Measurements from ENCODE around the gene CHMP2A.

DNA sequence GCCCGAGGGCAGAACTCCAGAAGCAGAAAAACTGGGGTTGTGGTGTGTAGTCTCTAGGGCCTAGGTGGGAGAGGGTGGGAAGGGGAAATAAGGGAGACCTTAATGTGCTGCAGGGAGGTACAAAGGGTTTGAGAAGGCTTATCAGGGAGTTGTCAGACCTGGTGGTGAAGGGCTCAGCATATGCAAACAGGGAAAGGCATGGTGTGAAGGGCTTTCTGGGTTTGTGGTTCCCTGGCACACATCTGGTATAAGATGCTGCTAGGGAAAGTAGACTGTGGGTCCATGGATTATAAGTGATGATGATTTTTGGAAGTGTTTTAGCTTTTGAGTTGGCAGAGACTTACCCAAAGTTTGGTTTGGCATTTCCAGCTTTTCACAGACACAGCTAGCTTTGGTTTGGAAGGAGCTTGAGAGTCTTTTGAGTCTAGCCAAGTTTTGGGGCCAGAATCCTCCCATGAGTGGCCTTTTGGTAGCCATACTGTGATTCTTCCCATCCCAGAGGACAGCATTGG lies 8.8 kb downstream of the CHMP2A start:
- TF ChIP-seq, protein P1, sequence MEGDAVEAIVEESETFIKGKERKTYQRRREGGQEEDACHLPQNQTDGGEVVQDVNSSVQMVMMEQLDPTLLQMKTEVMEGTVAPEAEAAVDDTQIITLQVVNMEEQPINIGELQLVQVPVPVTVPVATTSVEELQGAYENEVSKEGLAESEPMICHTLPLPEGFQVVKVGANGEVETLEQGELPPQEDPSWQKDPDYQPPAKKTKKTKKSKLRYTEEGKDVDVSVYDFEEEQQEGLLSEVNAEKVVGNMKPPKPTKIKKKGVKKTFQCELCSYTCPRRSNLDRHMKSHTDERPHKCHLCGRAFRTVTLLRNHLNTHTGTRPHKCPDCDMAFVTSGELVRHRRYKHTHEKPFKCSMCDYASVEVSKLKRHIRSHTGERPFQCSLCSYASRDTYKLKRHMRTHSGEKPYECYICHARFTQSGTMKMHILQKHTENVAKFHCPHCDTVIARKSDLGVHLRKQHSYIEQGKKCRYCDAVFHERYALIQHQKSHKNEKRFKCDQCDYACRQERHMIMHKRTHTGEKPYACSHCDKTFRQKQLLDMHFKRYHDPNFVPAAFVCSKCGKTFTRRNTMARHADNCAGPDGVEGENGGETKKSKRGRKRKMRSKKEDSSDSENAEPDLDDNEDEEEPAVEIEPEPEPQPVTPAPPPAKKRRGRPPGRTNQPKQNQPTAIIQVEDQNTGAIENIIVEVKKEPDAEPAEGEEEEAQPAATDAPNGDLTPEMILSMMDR (conservative IDR thresholded peaks at IDR 0.05; ENCODE audit: low read depth in 2 of 2) = no peak
- TF ChIP-seq POLR2AphosphoS5 (IDR thresholded peaks at IDR 0.05; ENCODE audit: low read depth) = no peak
- TF ChIP-seq EZH2 (IDR thresholded peaks at IDR 0.05; ENCODE audit: low read depth, unreplicated experiment) = no peak
- TF ChIP-seq EZH2phosphoT487 (IDR thresholded peaks at IDR 0.05; ENCODE audit: unreplicated experiment) = no peak
- no peak for TF ChIP-seq REST (IDR thresholded peaks at IDR 0.05; ENCODE audit: unreplicated experiment)
- TF ChIP-seq CREB1 (CRISPR knock-in tag; IDR thresholded peaks at IDR 0.05; ENCODE audit: low read depth) = no peak
- no peak for TF ChIP-seq JUNB (IDR thresholded peaks at IDR 0.05; ENCODE audit: unreplicated experiment)
- TF ChIP-seq STAT1 (IDR thresholded peaks at IDR 0.05; ENCODE audit: unreplicated experiment) = no peak

All from GM23338 (cell line).